H1 (cell line): Measurements from ENCODE around the gene GRM7. TPM values are rescaled to one million over a fixed set of nuclear protein-coding genes. Genes with fewer than 3 reads are reported as not detected.

Experiments
- NANOG ChIP-seq: IDR thresholded peaks from 2 replicates; pipeline ENCODE4 v1.6.1; 2011; ENCODE audit warnings: low read length, low read depth, mild to moderate bottlenecking, inconsistent platforms; ENCODE audit not compliant: insufficient read depth, poor library complexity, severe bottlenecking
- polyA plus RNA-seq, 7 experiments: library from polyadenylated mRNA; depleted of rRNA in 3 of 7; stranded (reverse) in 5 of 7; unstranded in 2 of 7; fragments of >200 nt in 5 of 7; fragments of 200-250 nt in 2 of 7; gene quantifications; 1 replicate in 5 of 7; 2 replicates in 1 of 7; 4 replicates in 1 of 7; pipeline versions ENCODE4 v1.2.1 to v1.2.3, GENCODE V29; 2011 to 2013; ENCODE audit warnings: missing spikeins in 2 of 7, mixed read lengths in 2 of 7
- total RNA-seq: library from RNA; stranded (reverse); fragmentation: NEBNext Ultra II Directional; extraction: Animal tissue kit (Norgen Biotek cat#: 25700); gene quantifications from 2 replicates; pipeline ENCODE4 v1.2.1, GENCODE V29; 2021

Gene GRM7
- total and polyA plus RNA-seq, 2 of the 8 experiments (the other 6 are each of a cell fraction or from before 2014, with no cell fraction given) = 0.17 to 0.24 TPM

GRCh38 chr3:7305561-7305960 is 444.6 kb downstream of the GRM7 start (continued):
- TF ChIP-seq NANOG = no peak
